ENCODE results near the gene SEC14L3.

Gene SEC14L3

GRCh38 chr22:30433227-30433626, 38.6 kb downstream of the SEC14L3 start:
- no CpG with 5 or more reads among the region's 3 CpGs for WGBS (ENCODE audit: insufficient coverage, insufficient read length)

GRCh38 chr22:30432520-30432919, 39.3 kb downstream of the SEC14L3 start:
- no peaks in the 10 kb centered on the region for H3K27me3 ChIP-seq (ENCODE audit: control insufficient read depth, insufficient read depth, low read length)
- WGBS (ENCODE audit: insufficient coverage, insufficient read length): no CpG with 5 or more reads among the region's 2 CpGs
- no peak for DNase-seq (ENCODE audit: low read depth, low spot score)
- peaks cover 2% of the 10 kb centered on the region; the same call in 1 of the 2 replicates for H3K4me1 ChIP-seq (ENCODE audit: control insufficient read depth, insufficient read depth, low read length)
- H3K27ac ChIP-seq (ENCODE audit: low read length): no peak overlapping the region
- H3K9me3 ChIP-seq (ENCODE audit: control insufficient read depth, insufficient read depth, low read length): no peaks in the 10 kb centered on the region
- H3K36me3 ChIP-seq (ENCODE audit: control insufficient read depth, insufficient read depth, low read length): peaks cover 7% of the 10 kb centered on the region; the same call in 1 of the 2 replicates
- no peak overlapping the region for H3K4me3 ChIP-seq (ENCODE audit: low read length)

More at GRCh38 chr22:30433227-30433626, 38.6 kb downstream of the SEC14L3 start:
- H3K27ac ChIP-seq (ENCODE audit: low read length): no peak overlapping the region
- peaks cover 7% of the 10 kb centered on the region; the same call in 1 of the 2 replicates for H3K36me3 ChIP-seq (ENCODE audit: control insufficient read depth, insufficient read depth, low read length)
- H3K4me3 ChIP-seq (ENCODE audit: low read length): no peak overlapping the region
- H3K27me3 ChIP-seq (ENCODE audit: control insufficient read depth, insufficient read depth, low read length): no peaks in the 10 kb centered on the region
- DNase-seq (ENCODE audit: low read depth, low spot score): no peak
- H3K9me3 ChIP-seq (ENCODE audit: control insufficient read depth, insufficient read depth, low read length): no peaks in the 10 kb centered on the region
- peaks cover 2% of the 10 kb centered on the region; the same call in 1 of the 2 replicates for H3K4me1 ChIP-seq (ENCODE audit: control insufficient read depth, insufficient read depth, low read length)

GRCh38 chr22:30432096-30432495, 39.7 kb downstream of the SEC14L3 start:
- no peak overlapping the region for H3K4me3 ChIP-seq (ENCODE audit: low read length)
- H3K27ac ChIP-seq (ENCODE audit: low read length): no peak overlapping the region
- no peaks in the 10 kb centered on the region for H3K9me3 ChIP-seq (ENCODE audit: control insufficient read depth, insufficient read depth, low read length)
- DNase-seq (ENCODE audit: low read depth, low spot score): no peak
- H3K4me1 ChIP-seq (ENCODE audit: control insufficient read depth, insufficient read depth, low read length): peaks cover 2% of the 10 kb centered on the region; the same call in 1 of the 2 replicates
- peaks cover 7% of the 10 kb centered on the region; the same call in 1 of the 2 replicates for H3K36me3 ChIP-seq (ENCODE audit: control insufficient read depth, insufficient read depth, low read length)
- WGBS (ENCODE audit: insufficient coverage, insufficient read length): no CpG with 5 or more reads among the region's 4 CpGs
- H3K27me3 ChIP-seq (ENCODE audit: control insufficient read depth, insufficient read depth, low read length): no peaks in the 10 kb centered on the region

- H3K4me1 ChIP-seq (ENCODE audit: control insufficient read depth, insufficient read depth, low read length): peaks cover 2% of the 10 kb centered on the region; the same call in 1 of the 2 replicates
- no peak overlapping the region for H3K27ac ChIP-seq (ENCODE audit: low read length)
- no peaks in the 10 kb centered on the region for H3K27me3 ChIP-seq (ENCODE audit: control insufficient read depth, insufficient read depth, low read length)
- WGBS (ENCODE audit: insufficient coverage, insufficient read length): no CpG with 5 or more reads among the region's 4 CpGs
- H3K4me3 ChIP-seq (ENCODE audit: low read length): no peak overlapping the region
- DNase-seq (ENCODE audit: low read depth, low spot score): no peak
- H3K9me3 ChIP-seq (ENCODE audit: control insufficient read depth, insufficient read depth, low read length): no peaks in the 10 kb centered on the region
- H3K36me3 ChIP-seq (ENCODE audit: control insufficient read depth, insufficient read depth, low read length): peaks cover 7% of the 10 kb centered on the region; the same call in 1 of the 2 replicates
Measured at GRCh38 chr22:30430933-30431332, 40.9 kb downstream of the SEC14L3 start.

GRCh38 chr22:30429887-30430286, 41.9 kb downstream of the SEC14L3 start:
- DNase-seq (ENCODE audit: low read depth, low spot score): no peak
- H3K4me1 ChIP-seq (ENCODE audit: control insufficient read depth, insufficient read depth, low read length): peaks cover 2% of the 10 kb centered on the region; the same call in 1 of the 2 replicates
- no peak overlapping the region for H3K4me3 ChIP-seq (ENCODE audit: low read length)
- no peaks in the 10 kb centered on the region for H3K9me3 ChIP-seq (ENCODE audit: control insufficient read depth, insufficient read depth, low read length)
- H3K27ac ChIP-seq (ENCODE audit: low read length): no peak overlapping the region
- no peaks in the 10 kb centered on the region for H3K27me3 ChIP-seq (ENCODE audit: control insufficient read depth, insufficient read depth, low read length)
- peaks cover 7% of the 10 kb centered on the region; the same call in 1 of the 2 replicates for H3K36me3 ChIP-seq (ENCODE audit: control insufficient read depth, insufficient read depth, low read length)
- no CpG with 5 or more reads among the region's 4 CpGs for WGBS (ENCODE audit: insufficient coverage, insufficient read length)

GRCh38 chr22:30427871-30428270, 43.9 kb downstream of the SEC14L3 start:
- no CpG with 5 or more reads among the region's 1 CpG for WGBS (ENCODE audit: insufficient coverage, insufficient read length)
- DNase-seq (ENCODE audit: low read depth, low spot score): no peak

GRCh38 chr22:30426388-30427353, 45.1 kb downstream of the SEC14L3 start:
- WGBS (ENCODE audit: insufficient coverage, insufficient read length): no CpG with 5 or more reads among the region's 29 CpGs
- H3K27me3 ChIP-seq (ENCODE audit: control insufficient read depth, insufficient read depth, low read length): no peaks in the 10 kb centered on the region
- H3K36me3 ChIP-seq (ENCODE audit: control insufficient read depth, insufficient read depth, low read length): peaks cover 7% of the 10 kb centered on the region; the same call in 1 of the 2 replicates
- H3K4me3 ChIP-seq (ENCODE audit: low read length): peak overlapping the region; percentile 84; the same call in 1 of the 2 replicates
- peak; percentile 87 for DNase-seq (ENCODE audit: low read depth, low spot score)
- H3K9me3 ChIP-seq (ENCODE audit: control insufficient read depth, insufficient read depth, low read length): no peaks in the 10 kb centered on the region
- H3K4me1 ChIP-seq (ENCODE audit: control insufficient read depth, insufficient read depth, low read length): peaks cover 5% of the 10 kb centered on the region; the same call in 1 of the 2 replicates
- H3K27ac ChIP-seq (ENCODE audit: low read length): no peak overlapping the region

More at GRCh38 chr22:30427871-30428270, 43.9 kb downstream of the SEC14L3 start:
- peaks cover 2% of the 10 kb centered on the region; the same call in 1 of the 2 replicates for H3K4me1 ChIP-seq (ENCODE audit: control insufficient read depth, insufficient read depth, low read length)
- H3K27ac ChIP-seq (ENCODE audit: low read length): no peak overlapping the region
- H3K4me3 ChIP-seq (ENCODE audit: low read length): no peak overlapping the region
- peaks cover 7% of the 10 kb centered on the region; the same call in 1 of the 2 replicates for H3K36me3 ChIP-seq (ENCODE audit: control insufficient read depth, insufficient read depth, low read length)
- no peaks in the 10 kb centered on the region for H3K9me3 ChIP-seq (ENCODE audit: control insufficient read depth, insufficient read depth, low read length)
- H3K27me3 ChIP-seq (ENCODE audit: control insufficient read depth, insufficient read depth, low read length): no peaks in the 10 kb centered on the region

GRCh38 chr22:30425616-30426387, 46.0 kb downstream of the SEC14L3 start, which contains the start of gene MTFP1:
Gene MTFP1 (plus strand): TSS chr22:30425768. CDS start chr22:30425880, 112 bp downstream.
- peaks cover 7% of the 10 kb centered on the region; the same call in 1 of the 2 replicates for H3K36me3 ChIP-seq (ENCODE audit: control insufficient read depth, insufficient read depth, low read length)
- no peak for DNase-seq (ENCODE audit: low read depth, low spot score)
- H3K27me3 ChIP-seq (ENCODE audit: control insufficient read depth, insufficient read depth, low read length): no peaks in the 10 kb centered on the region
- H3K4me1 ChIP-seq (ENCODE audit: control insufficient read depth, insufficient read depth, low read length): peaks cover 5% of the 10 kb centered on the region; the same call in 1 of the 2 replicates
- H3K4me3 ChIP-seq (ENCODE audit: low read length): peak within 1 kb of the TSS; percentile 84
- WGBS (ENCODE audit: insufficient coverage, insufficient read length): no CpG with 5 or more reads among the region's 61 CpGs
- no peaks in the 10 kb centered on the region for H3K9me3 ChIP-seq (ENCODE audit: control insufficient read depth, insufficient read depth, low read length)
- H3K27ac ChIP-seq (ENCODE audit: low read length): no peak within 1 kb of the TSS

GRCh38 chr22:30425327-30425615, 46.5 kb downstream of the SEC14L3 start:
- no peak for DNase-seq (ENCODE audit: low read depth, low spot score)
- Histone ChIP-seq H3K27me3 (ENCODE audit: control insufficient read depth, insufficient read depth, low read length) (no peaks in the 10 kb centered on the region), H3K27ac (ENCODE audit: low read length) (no peak overlapping the region), H3K4me3 (ENCODE audit: low read length) (peak overlapping the region; percentile 84; the same call in 1 of the 2 replicates), H3K36me3 (ENCODE audit: control insufficient read depth, insufficient read depth, low read length) (peaks cover 7% of the 10 kb centered on the region; the same call in 1 of the 2 replicates), H3K9me3 (ENCODE audit: control insufficient read depth, insufficient read depth, low read length) (no peaks in the 10 kb centered on the region), H3K4me1 (ENCODE audit: control insufficient read depth, insufficient read depth, low read length) (peaks cover 5% of the 10 kb centered on the region; the same call in 1 of the 2 replicates)
- WGBS (ENCODE audit: insufficient coverage, insufficient read length): no CpG with 5 or more reads among the region's 9 CpGs

Measured in iPS DF 6.9 (cell line).